ENCODE results near the gene PPP2R2B. TPM values are rescaled to one million over a fixed set of nuclear protein-coding genes. Genes with fewer than 3 reads are reported as not detected.

Gene PPP2R2B
- total and polyA plus RNA-seq, 7 donors = 0.03 to 0.71 (median 0.11) TPM; not detected in 1

GRCh38 chr5:146852089-146852488 is 26.5 kb downstream of the PPP2R2B start:
- DNase-seq (no peak), ATAC-seq (no peak)
- Histone ChIP-seq H3K9me3 (no peaks in the 10 kb centered on the region), H3K36me3 (ENCODE audit: insufficient read depth in 1 of 2, low read depth in 1 of 2) (no peaks in the 10 kb centered on the region), H3K27me3 (ENCODE audit: insufficient read depth in 3 of 3, low read length in 2 of 3) (no peaks in the 10 kb centered on the region), H3K4me3 (no peak overlapping the region), H3K4me1 (no peaks in the 10 kb centered on the region), H3K27ac (no peak overlapping the region)
- intact Hi-C loops (cut with DNase I) = no loop called here
- TF ChIP-seq CTCF (IDR thresholded peaks at IDR 0.05) = no peak

- TF ChIP-seq CTCF (IDR thresholded peaks at IDR 0.05) = no peak
- no peaks in the 10 kb centered on the region for H3K27me3 ChIP-seq (ENCODE audit: insufficient read depth in 3 of 3, low read length in 2 of 3)
- no peaks in the 10 kb centered on the region for H3K4me1 ChIP-seq
- ATAC-seq (no peak), DNase-seq (no peak)
- H3K4me3 ChIP-seq = no peak overlapping the region
- H3K27ac ChIP-seq = no peak overlapping the region
- H3K9me3 ChIP-seq = no peaks in the 10 kb centered on the region
- H3K36me3 ChIP-seq (ENCODE audit: insufficient read depth in 1 of 2, low read depth in 1 of 2) = no peaks in the 10 kb centered on the region
- intact Hi-C loops (cut with DNase I) = no loop called here
Observed at GRCh38 chr5:146851133-146851532, 27.4 kb downstream of the PPP2R2B start.

- no peaks in the 10 kb centered on the region for H3K9me3 ChIP-seq
- H3K4me1 ChIP-seq = no peaks in the 10 kb centered on the region
- 51 to 60% (median 55%) methylated on average over 5 of the region's 5 CpGs for WGBS, 3 donors
- no peak overlapping the region for H3K27ac ChIP-seq
- H3K36me3 ChIP-seq (ENCODE audit: insufficient read depth in 1 of 2, low read depth in 1 of 2) = no peaks in the 10 kb centered on the region
- TF ChIP-seq CTCF (IDR thresholded peaks at IDR 0.05) = no peak
- H3K27me3 ChIP-seq (ENCODE audit: insufficient read depth in 3 of 3, low read length in 2 of 3) = no peaks in the 10 kb centered on the region
- no peak overlapping the region for H3K4me3 ChIP-seq
- intact Hi-C loops (cut with DNase I) = no loop called here
- DNase-seq (no peak), ATAC-seq (no peak)
Observed at GRCh38 chr5:146849694-146850303, 28.8 kb downstream of the PPP2R2B start.

GRCh38 chr5:146848133-146848532 is 30.4 kb downstream of the PPP2R2B start:
- WGBS, 3 donors = 63 to 84% (median 66%) methylated on average over 1 of the region's 1 CpG
- TF ChIP-seq CTCF (IDR thresholded peaks at IDR 0.05) = no peak
- no peaks in the 10 kb centered on the region for H3K9me3 ChIP-seq
- H3K36me3 ChIP-seq (ENCODE audit: insufficient read depth in 1 of 2, low read depth in 1 of 2) = no peaks in the 10 kb centered on the region
- no peak overlapping the region for H3K4me3 ChIP-seq
- intact Hi-C loops (cut with DNase I) = no loop called here
- H3K4me1 ChIP-seq = no peaks in the 10 kb centered on the region
- ATAC-seq (no peak), DNase-seq (no peak)
- H3K27ac ChIP-seq = no peak overlapping the region
- H3K27me3 ChIP-seq (ENCODE audit: insufficient read depth in 3 of 3, low read length in 2 of 3) = no peaks in the 10 kb centered on the region

GRCh38 chr5:146840016-146840415 is 38.5 kb downstream of the PPP2R2B start:
- Histone ChIP-seq H3K4me1 (no peaks in the 10 kb centered on the region), H3K9me3 (no peaks in the 10 kb centered on the region), H3K27me3 (ENCODE audit: insufficient read depth in 3 of 3, low read length in 2 of 3) (peaks cover 0 to 2% (median 0%) of the 10 kb centered on the region in 3 donors), H3K4me3 (no peak overlapping the region), H3K27ac (no peak overlapping the region), H3K36me3 (ENCODE audit: insufficient read depth in 1 of 2, low read depth in 1 of 2) (no peaks in the 10 kb centered on the region)
- DNase-seq (no peak), ATAC-seq (no peak)
- 29 to 37% (median 34%) methylated on average over 2 of the region's 2 CpGs for WGBS, 3 donors
- no peak for TF ChIP-seq CTCF (IDR thresholded peaks at IDR 0.05)
- intact Hi-C loops (cut with DNase I) = no loop called here
